Stimulated activated CD4-positive, alpha-beta T cell treated with anti-CD3 and anti-CD28 coated beads, Interleukin-2, amount 100 ng/mL, for 48 hours (primary cell): ENCODE measurements around the gene ZNF627.
"Not testable (repeated sequence)": the region's sequence is repeated elsewhere in the genome, so short reads cannot be mapped to it uniquely, and the experiment has no call there.

Experiments
- DNase-seq, 2 donors: peaks; one replicate each; pipeline ENCODE4 v3.0.0-alpha.2; 2020

ZNF627 gene

GRCh38 chr19:11576227-11576626 lies 21.1 kb upstream of the ZNF627 start:
- DNase-seq, result no peak

- DNase-seq, result no peak
Observed at GRCh38 chr19:11577451-11578257, 19.6 kb upstream of the ZNF627 start, which contains the start of gene ACP5. TSS of gene ACP5 (minus strand) at chr19:11577645. CDS start at chr19:11577317, 328 bp downstream.

- DNase-seq, result no peak
Observed at GRCh38 chr19:11578258-11579142, 18.8 kb upstream of the ZNF627 start.

- no peak for DNase-seq
Observed at GRCh38 chr19:11580116-11580515, 17.2 kb upstream of the ZNF627 start.

- DNase-seq, result peak in 1 of 2 donors; percentile 31
Observed at GRCh38 chr19:11581740-11582139, 15.5 kb upstream of the ZNF627 start.

- DNase-seq, result no peak
Observed at GRCh38 chr19:11586331-11586730, 11.0 kb upstream of the ZNF627 start.

GRCh38 chr19:11587302-11587974 lies 9.8 kb upstream of the ZNF627 start:
- peak; percentile 82 to 83 for DNase-seq

- no peak for DNase-seq
Observed at GRCh38 chr19:11587975-11588631, 9.2 kb upstream of the ZNF627 start.

GRCh38 chr19:11594084-11594483 lies 3.2 kb upstream of the ZNF627 start:
- no peak for DNase-seq

- no peak for DNase-seq
Observed at GRCh38 chr19:11596156-11596555, 1.1 kb upstream of the ZNF627 start.

GRCh38 chr19:11598103-11598483 lies 810 bp downstream of the ZNF627 start:
- DNase-seq, result no peak

- no peak for DNase-seq
Observed at GRCh38 chr19:11598746-11599145, 1.5 kb downstream of the ZNF627 start.

- DNase-seq, result not testable (repeated sequence)
Observed at GRCh38 chr19:11599704-11600103, 2.4 kb downstream of the ZNF627 start.

- DNase-seq, result no peak
Observed at GRCh38 chr19:11606484-11606883, 9.2 kb downstream of the ZNF627 start.

GRCh38 chr19:11611730-11612129 lies 14.4 kb downstream of the ZNF627 start:
- no peak for DNase-seq

- no peak for DNase-seq
Observed at GRCh38 chr19:11612816-11613511, 15.7 kb downstream of the ZNF627 start.

GRCh38 chr19:11617180-11618062 lies 20.1 kb downstream of the ZNF627 start:
- no peak for DNase-seq

GRCh38 chr19:11620553-11620952 lies 23.3 kb downstream of the ZNF627 start:
- no peak for DNase-seq

GRCh38 chr19:11622401-11622800 lies 25.1 kb downstream of the ZNF627 start:
- DNase-seq, result not testable (repeated sequence)

- DNase-seq, result no peak
Observed at GRCh38 chr19:11624069-11624463, 26.8 kb downstream of the ZNF627 start.

- DNase-seq, result no peak
Observed at GRCh38 chr19:11626252-11626651, 29.0 kb downstream of the ZNF627 start.
